Measurements from ENCODE around the gene OXCT1.
"Not testable (repeated sequence)": the region's sequence is repeated elsewhere in the genome, so short reads cannot be mapped to it uniquely, and the experiment has no call there.

OXCT1 gene

GRCh38 chr5:41822036-41822435 is 48.2 kb downstream of the OXCT1 start:
- H3K4me3 ChIP-seq (ENCODE audit: insufficient read length, low read depth) = no peak overlapping the region
- no peaks in the 10 kb centered on the region for H3K27me3 ChIP-seq (ENCODE audit: insufficient read depth, insufficient read length)
- peaks cover 2% of the 10 kb centered on the region for H3K36me3 ChIP-seq (ENCODE audit: insufficient read depth, insufficient read length, low read length)
- no peaks in the 10 kb centered on the region for H3K4me1 ChIP-seq (ENCODE audit: insufficient read depth, insufficient read length)
- H3K9ac ChIP-seq (ENCODE audit: insufficient read length, low read depth) = no peak overlapping the region
- no peak for DNase-seq (ENCODE audit: low read depth, low spot score)
- TF ChIP-seq SUZ12 (IDR thresholded peaks at IDR 0.05; ENCODE audit: extremely low read depth, insufficient read depth, insufficient read length) = no peak
- no peak for TF ChIP-seq YY1 (IDR thresholded peaks at IDR 0.05; ENCODE audit: insufficient read depth, insufficient read length)
- H3K9me3 ChIP-seq (ENCODE audit: insufficient read depth, low read length) = no peaks in the 10 kb centered on the region

- Histone ChIP-seq H3K27me3 (ENCODE audit: insufficient read depth, insufficient read length) (no peaks in the 10 kb centered on the region), H3K36me3 (ENCODE audit: insufficient read depth, insufficient read length, low read length) (no peaks in the 10 kb centered on the region), H3K4me1 (ENCODE audit: insufficient read depth, insufficient read length) (no peaks in the 10 kb centered on the region), H3K9ac (ENCODE audit: insufficient read length, low read depth) (no peak overlapping the region), H3K9me3 (ENCODE audit: insufficient read depth, low read length) (no peaks in the 10 kb centered on the region), H3K4me3 (ENCODE audit: insufficient read length, low read depth) (no peak overlapping the region)
- no peak for DNase-seq (ENCODE audit: low read depth, low spot score)
- TF ChIP-seq SUZ12 (IDR thresholded peaks at IDR 0.05; ENCODE audit: extremely low read depth, insufficient read depth, insufficient read length) (no peak), YY1 (IDR thresholded peaks at IDR 0.05; ENCODE audit: insufficient read depth, insufficient read length) (no peak), ZNF274 (IDR thresholded peaks at IDR 0.05; ENCODE audit: low read depth, low read length) (no peak)
These were observed 49.2 kb downstream of the OXCT1 start for GRCh38 chr5:41821051-41821450.

- TF ChIP-seq YY1 (IDR thresholded peaks at IDR 0.05; ENCODE audit: insufficient read depth, insufficient read length) (no peak), ZNF274 (IDR thresholded peaks at IDR 0.05; ENCODE audit: low read depth, low read length) (no peak), SUZ12 (IDR thresholded peaks at IDR 0.05; ENCODE audit: extremely low read depth, insufficient read depth, insufficient read length) (no peak)
- Histone ChIP-seq H3K36me3 (ENCODE audit: insufficient read depth, insufficient read length, low read length) (no peaks in the 10 kb centered on the region), H3K9me3 (ENCODE audit: insufficient read depth, low read length) (no peaks in the 10 kb centered on the region), H3K9ac (ENCODE audit: insufficient read length, low read depth) (no peak overlapping the region), H3K27me3 (ENCODE audit: insufficient read depth, insufficient read length) (no peaks in the 10 kb centered on the region), H3K4me1 (ENCODE audit: insufficient read depth, insufficient read length) (no peaks in the 10 kb centered on the region), H3K4me3 (ENCODE audit: insufficient read length, low read depth) (no peak overlapping the region)
- DNase-seq (ENCODE audit: low read depth, low spot score) = no peak
These were observed 50.1 kb downstream of the OXCT1 start for GRCh38 chr5:41820150-41820549.

- no peak for TF ChIP-seq YY1 (IDR thresholded peaks at IDR 0.05; ENCODE audit: insufficient read depth, insufficient read length)
- TF ChIP-seq SUZ12 (IDR thresholded peaks at IDR 0.05; ENCODE audit: extremely low read depth, insufficient read depth, insufficient read length) = no peak
- TF ChIP-seq ZNF274 (IDR thresholded peaks at IDR 0.05; ENCODE audit: low read depth, low read length) = no peak
- Histone ChIP-seq H3K4me1 (ENCODE audit: insufficient read depth, insufficient read length) (no peaks in the 10 kb centered on the region), H3K4me3 (ENCODE audit: insufficient read length, low read depth) (no peak overlapping the region), H3K9me3 (ENCODE audit: insufficient read depth, low read length) (no peaks in the 10 kb centered on the region), H3K9ac (ENCODE audit: insufficient read length, low read depth) (no peak overlapping the region), H3K27me3 (ENCODE audit: insufficient read depth, insufficient read length) (no peaks in the 10 kb centered on the region), H3K36me3 (ENCODE audit: insufficient read depth, insufficient read length, low read length) (no peaks in the 10 kb centered on the region)
- no peak for DNase-seq (ENCODE audit: low read depth, low spot score)
These were observed 52.5 kb downstream of the OXCT1 start for GRCh38 chr5:41817625-41818301.

GRCh38 chr5:41815663-41816229 is 54.5 kb downstream of the OXCT1 start:
- no peaks in the 10 kb centered on the region for H3K4me1 ChIP-seq (ENCODE audit: insufficient read depth, insufficient read length)
- H3K9ac ChIP-seq (ENCODE audit: insufficient read length, low read depth) = no peak overlapping the region
- no peaks in the 10 kb centered on the region for H3K27me3 ChIP-seq (ENCODE audit: insufficient read depth, insufficient read length)
- H3K9me3 ChIP-seq (ENCODE audit: insufficient read depth, low read length) = no peaks in the 10 kb centered on the region
- DNase-seq (ENCODE audit: low read depth, low spot score) = no peak
- H3K4me3 ChIP-seq (ENCODE audit: insufficient read length, low read depth) = no peak overlapping the region
- no peaks in the 10 kb centered on the region for H3K36me3 ChIP-seq (ENCODE audit: insufficient read depth, insufficient read length, low read length)
- TF ChIP-seq ZNF274 (IDR thresholded peaks at IDR 0.05; ENCODE audit: low read depth, low read length) = no peak
- TF ChIP-seq SUZ12 (IDR thresholded peaks at IDR 0.05; ENCODE audit: extremely low read depth, insufficient read depth, insufficient read length) = no peak
- no peak for TF ChIP-seq YY1 (IDR thresholded peaks at IDR 0.05; ENCODE audit: insufficient read depth, insufficient read length)

GRCh38 chr5:41815261-41815660 is 55.0 kb downstream of the OXCT1 start:
- H3K9me3 ChIP-seq (ENCODE audit: insufficient read depth, low read length) = no peaks in the 10 kb centered on the region
- H3K4me3 ChIP-seq (ENCODE audit: insufficient read length, low read depth) = no peak overlapping the region
- H3K4me1 ChIP-seq (ENCODE audit: insufficient read depth, insufficient read length) = no peaks in the 10 kb centered on the region
- TF ChIP-seq ZNF274 (IDR thresholded peaks at IDR 0.05; ENCODE audit: low read depth, low read length) (no peak), YY1 (IDR thresholded peaks at IDR 0.05; ENCODE audit: insufficient read depth, insufficient read length) (no peak), SUZ12 (IDR thresholded peaks at IDR 0.05; ENCODE audit: extremely low read depth, insufficient read depth, insufficient read length) (no peak)
- no peaks in the 10 kb centered on the region for H3K36me3 ChIP-seq (ENCODE audit: insufficient read depth, insufficient read length, low read length)
- no peak overlapping the region for H3K9ac ChIP-seq (ENCODE audit: insufficient read length, low read depth)
- no peak for DNase-seq (ENCODE audit: low read depth, low spot score)
- no peaks in the 10 kb centered on the region for H3K27me3 ChIP-seq (ENCODE audit: insufficient read depth, insufficient read length)

GRCh38 chr5:41814306-41814705 is 55.9 kb downstream of the OXCT1 start:
- not testable (repeated sequence) for H3K4me1 ChIP-seq (ENCODE audit: insufficient read depth, insufficient read length); H3K27me3 ChIP-seq (ENCODE audit: insufficient read depth, insufficient read length); H3K36me3 ChIP-seq (ENCODE audit: insufficient read depth, insufficient read length, low read length); DNase-seq (ENCODE audit: low read depth, low spot score); H3K9me3 ChIP-seq (ENCODE audit: insufficient read depth, low read length); H3K4me3 ChIP-seq (ENCODE audit: insufficient read length, low read depth); H3K9ac ChIP-seq (ENCODE audit: insufficient read length, low read depth)
